Duodenal mucosa (tissue), 2 donors: ENCODE results near the gene PCDHGA1.

Experiments
- H3K27ac ChIP-seq: one replicate; pipeline ENCODE4 v1.7.0; 2013; ENCODE audit warnings: low read depth, low read length
- H3K27me3 ChIP-seq, 2 donors: one replicate each; pipeline ENCODE4 v1.7.0; 2013; ENCODE audit warnings: low read length in 2 of 2, control low read depth in 1 of 2; ENCODE audit not compliant: insufficient read depth in 2 of 2, control insufficient read depth in 1 of 2
- H3K36me3 ChIP-seq, 2 donors: one replicate each; pipeline ENCODE4 v1.7.0; 2013; ENCODE audit warnings: low read length in 2 of 2, control low read depth in 1 of 2; ENCODE audit not compliant: insufficient read depth in 2 of 2, control insufficient read depth in 1 of 2
- H3K4me1 ChIP-seq, 2 donors: one replicate each; pipeline ENCODE4 v1.7.0; 2013; ENCODE audit warnings: low read length in 2 of 2, control low read depth in 1 of 2; ENCODE audit not compliant: insufficient read depth in 2 of 2, control insufficient read depth in 1 of 2
- H3K4me3 ChIP-seq, 2 donors: one replicate each; pipeline ENCODE4 v1.7.0; 2013; ENCODE audit warnings: low read length in 2 of 2, low read depth in 1 of 2
- H3K9ac ChIP-seq, 2 donors: one replicate each; pipeline ENCODE4 v1.7.0; 2013; ENCODE audit warnings: low read length in 2 of 2, low read depth in 1 of 2
- H3K9me3 ChIP-seq, 2 donors: one replicate each; pipeline ENCODE4 v1.7.0; 2013; ENCODE audit warnings: low read length in 2 of 2, control low read depth in 1 of 2; ENCODE audit not compliant: control insufficient read depth in 1 of 2

The PCDHGA1 gene

DNA sequence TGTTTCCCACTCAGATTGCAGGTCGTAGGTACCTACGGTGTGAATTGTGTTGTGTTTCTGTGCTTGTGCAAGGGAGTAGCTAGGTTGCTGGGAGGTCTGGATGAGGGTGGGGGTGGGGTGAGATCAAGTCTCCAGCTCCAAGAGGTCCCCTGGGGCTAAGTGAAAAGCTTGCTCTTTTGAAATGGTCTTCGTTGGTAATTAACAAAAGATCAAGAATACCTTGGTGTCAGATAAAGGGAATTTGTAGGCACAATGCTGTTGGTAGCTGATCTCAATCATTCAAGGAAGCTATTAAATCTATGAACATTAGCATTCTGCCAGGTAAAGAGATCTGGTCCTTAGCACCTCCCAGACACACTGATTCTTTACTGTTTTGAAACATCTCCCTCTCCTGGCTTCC lies 153.6 kb downstream of the PCDHGA1 start:
- H3K9ac ChIP-seq: no peak overlapping the region
- no peak overlapping the region for H3K4me3 ChIP-seq
- peaks cover 0 to 13% of the 10 kb centered on the region in 2 donors for H3K4me1 ChIP-seq

GRCh38 chr5:141484310-141484640 lies 154.0 kb downstream of the PCDHGA1 start:
- Histone ChIP-seq H3K9ac (no peak overlapping the region), H3K4me1 (peaks cover 0 to 13% of the 10 kb centered on the region in 2 donors), H3K36me3 (no peaks in the 10 kb centered on the region), H3K27ac (no peak overlapping the region), H3K4me3 (peak overlapping the region in 1 of 2 donors; percentile 57), H3K27me3 (peaks cover 13 to 26% of the 10 kb centered on the region in 2 donors), H3K9me3 (no peaks in the 10 kb centered on the region)

More for the DNA sequence above, 153.6 kb downstream of the PCDHGA1 start:
- Histone ChIP-seq H3K36me3 (no peaks in the 10 kb centered on the region), H3K27me3 (peaks cover 13 to 26% of the 10 kb centered on the region in 2 donors), H3K9me3 (no peaks in the 10 kb centered on the region), H3K27ac (no peak overlapping the region)

DNA sequence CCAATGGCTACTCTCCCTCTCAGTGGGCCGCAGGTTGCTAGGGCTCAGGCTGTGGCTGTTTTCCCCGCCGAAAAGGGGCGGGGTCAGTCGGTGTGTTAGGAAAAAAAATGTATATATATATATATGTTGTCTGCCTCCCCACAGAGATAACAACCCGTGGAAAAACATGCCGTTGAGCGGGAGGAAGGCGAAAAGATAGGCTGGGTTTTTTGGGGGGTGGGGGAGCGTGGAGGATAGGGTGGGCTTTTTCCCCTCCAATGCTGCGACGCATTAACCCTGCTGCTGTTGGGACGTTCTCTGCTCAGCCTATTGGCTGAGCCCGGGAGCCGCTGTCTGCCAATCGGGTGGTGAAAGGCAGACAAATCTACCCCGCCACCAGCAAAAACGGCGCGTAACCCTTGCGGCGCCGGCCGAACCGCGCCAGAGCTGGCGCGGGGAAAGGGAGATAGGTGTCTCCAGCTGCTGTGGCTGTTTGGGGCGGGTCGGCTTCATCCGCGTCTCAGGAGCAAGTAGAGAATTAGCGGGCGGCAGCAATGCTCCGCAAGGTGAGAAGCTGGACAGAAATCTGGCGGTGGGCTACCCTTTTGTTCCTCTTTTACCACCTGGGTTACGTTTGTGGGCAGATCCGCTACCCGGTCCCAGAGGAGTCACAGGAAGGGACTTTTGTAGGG lies 154.5 kb downstream of the PCDHGA1 start, which contains the start of gene PCDHGC4:
PCDHGC4 (plus strand) TSS at position 390 of the 671 bp plus-strand sequence; CDS start at position 534, 144 bp downstream.
- H3K27me3 ChIP-seq: peaks cover 13 to 24% of the 10 kb centered on the region in 2 donors
- H3K36me3 ChIP-seq: no peaks in the 10 kb centered on the region
- H3K9ac ChIP-seq: no peak within 1 kb of the TSS
- H3K4me1 ChIP-seq: peaks cover 0 to 13% of the 10 kb centered on the region in 2 donors
- no peaks in the 10 kb centered on the region for H3K9me3 ChIP-seq
- H3K27ac ChIP-seq: no peak within 1 kb of the TSS
- peak within 1 kb of the TSS; percentile 57 to 60 for H3K4me3 ChIP-seq

- Histone ChIP-seq H3K27ac (no peak overlapping the region), H3K36me3 (no peaks in the 10 kb centered on the region), H3K4me1 (peaks cover 0 to 13% of the 10 kb centered on the region in 2 donors), H3K9ac (no peak overlapping the region), H3K27me3 (peaks cover 15 to 23% of the 10 kb centered on the region in 2 donors), H3K4me3 (peak overlapping the region; percentile 57 to 60), H3K9me3 (no peaks in the 10 kb centered on the region)
Observed at GRCh38 chr5:141485321-141486055, 155.2 kb downstream of the PCDHGA1 start.

GRCh38 chr5:141486091-141486490 lies 155.8 kb downstream of the PCDHGA1 start:
- Histone ChIP-seq H3K27ac (no peak overlapping the region), H3K27me3 (peaks cover 20 to 28% of the 10 kb centered on the region in 2 donors), H3K9me3 (no peaks in the 10 kb centered on the region), H3K36me3 (no peaks in the 10 kb centered on the region), H3K4me1 (peaks cover 0 to 13% of the 10 kb centered on the region in 2 donors), H3K4me3 (no peak overlapping the region), H3K9ac (no peak overlapping the region)

GRCh38 chr5:141487131-141487530 lies 156.8 kb downstream of the PCDHGA1 start:
- no peak overlapping the region for H3K9ac ChIP-seq
- H3K27ac ChIP-seq: no peak overlapping the region
- H3K9me3 ChIP-seq: no peaks in the 10 kb centered on the region
- H3K4me1 ChIP-seq: peaks cover 0 to 13% of the 10 kb centered on the region in 2 donors
- H3K36me3 ChIP-seq: no peaks in the 10 kb centered on the region
- H3K27me3 ChIP-seq: peaks cover 30 to 32% of the 10 kb centered on the region in 2 donors
- H3K4me3 ChIP-seq: no peak overlapping the region

GRCh38 chr5:141488591-141489561 lies 158.6 kb downstream of the PCDHGA1 start, which contains the start of gene PCDHGC5:
PCDHGC5 (plus strand) TSS chr5:141489081; CDS start chr5:141489241, 160 bp downstream.
- Histone ChIP-seq H3K36me3 (no peaks in the 10 kb centered on the region), H3K27ac (no peak within 1 kb of the TSS), H3K4me3 (no peak within 1 kb of the TSS), H3K27me3 (peaks cover 32 to 41% of the 10 kb centered on the region in 2 donors), H3K4me1 (peaks cover 0 to 13% of the 10 kb centered on the region in 2 donors), H3K9ac (no peak within 1 kb of the TSS), H3K9me3 (no peaks in the 10 kb centered on the region)

- peaks cover 32 to 37% of the 10 kb centered on the region in 2 donors for H3K27me3 ChIP-seq
- H3K27ac ChIP-seq: no peak overlapping the region
- no peaks in the 10 kb centered on the region for H3K36me3 ChIP-seq
- no peak overlapping the region for H3K4me3 ChIP-seq
- no peak overlapping the region for H3K9ac ChIP-seq
- no peaks in the 10 kb centered on the region for H3K9me3 ChIP-seq
- peaks cover 0 to 9% of the 10 kb centered on the region in 2 donors for H3K4me1 ChIP-seq
Observed at GRCh38 chr5:141489841-141490240, 159.5 kb downstream of the PCDHGA1 start.

DNA sequence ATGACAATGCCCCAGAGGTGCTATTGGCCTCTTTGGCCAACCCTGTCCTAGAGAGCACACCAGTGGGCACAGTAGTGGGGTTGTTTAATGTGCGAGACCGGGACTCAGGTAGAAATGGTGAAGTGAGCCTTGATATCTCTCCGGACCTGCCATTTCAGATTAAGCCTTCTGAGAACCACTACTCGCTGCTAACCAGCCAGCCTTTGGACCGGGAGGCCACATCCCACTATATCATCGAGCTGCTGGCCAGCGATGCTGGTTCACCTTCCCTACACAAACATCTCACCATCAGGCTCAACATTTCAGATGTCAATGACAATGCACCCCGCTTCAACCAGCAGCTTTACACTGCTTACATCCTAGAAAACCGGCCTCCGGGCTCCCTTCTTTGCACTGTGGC lies 160.0 kb downstream of the PCDHGA1 start:
- H3K9me3 ChIP-seq: no peaks in the 10 kb centered on the region
- peaks cover 28 to 33% of the 10 kb centered on the region in 2 donors for H3K27me3 ChIP-seq
- no peaks in the 10 kb centered on the region for H3K36me3 ChIP-seq
- peaks cover 0 to 5% of the 10 kb centered on the region in 2 donors for H3K4me1 ChIP-seq
- H3K27ac ChIP-seq: no peak overlapping the region
- H3K4me3 ChIP-seq: no peak overlapping the region
- H3K9ac ChIP-seq: no peak overlapping the region
